ENCODE measurements around the gene CRB2.
"Not testable (repeated sequence)": the region's sequence is repeated elsewhere in the genome, so short reads cannot be mapped to it uniquely, and the experiment has no call there.

CRB2 gene

DNA sequence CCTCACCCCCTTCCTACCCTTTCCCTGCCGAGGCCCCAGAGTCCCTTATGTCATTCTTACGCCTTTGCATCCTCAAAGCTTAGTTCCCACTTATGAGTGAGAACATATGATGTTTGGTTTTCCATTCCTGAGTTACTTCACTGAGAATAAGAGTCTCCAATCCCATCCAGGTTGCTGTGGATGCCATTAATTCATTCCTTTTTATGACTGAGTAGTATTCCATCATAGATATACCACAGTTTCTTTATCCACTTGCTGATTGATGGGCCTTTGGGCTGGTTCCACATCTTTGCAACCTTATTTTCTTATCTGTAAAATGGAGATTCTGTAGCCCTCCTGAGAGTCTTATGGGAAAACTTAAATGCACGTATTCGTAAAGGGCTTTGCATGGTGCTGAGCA lies 36.8 kb downstream of the CRB2 start:
- no peak for DNase-seq
- H3K9me3 Mint-ChIP-seq = no peaks in the 10 kb centered on the region
- peaks cover 3% of the 10 kb centered on the region for H3K36me3 Mint-ChIP-seq (ENCODE audit: insufficient read depth)
- H3K4me1 Mint-ChIP-seq (ENCODE audit: low read depth in 2 of 2) = peaks cover 0 to 2% of the 10 kb centered on the region in 2 donors
- no peak overlapping the region for H3K4me3 Mint-ChIP-seq
- H3K27me3 Mint-ChIP-seq = no peaks in the 10 kb centered on the region
- no peak for ATAC-seq (replicated peaks)
- H3K27ac Mint-ChIP-seq = peak overlapping the region in 1 of 2 donors; percentile 72

GRCh38 chr9:123394291-123395235 lies 38.6 kb downstream of the CRB2 start:
- Mint-ChIP-seq H3K27me3 (no peaks in the 10 kb centered on the region), H3K4me3 (no peak overlapping the region), H3K27ac (no peak overlapping the region), H3K4me1 (ENCODE audit: low read depth in 2 of 2) (no peaks in the 10 kb centered on the region), H3K36me3 (ENCODE audit: insufficient read depth) (peaks cover 4% of the 10 kb centered on the region), H3K9me3 (no peaks in the 10 kb centered on the region)
- no peak for ATAC-seq (replicated peaks)
- DNase-seq = no peak

GRCh38 chr9:123395276-123395688 lies 39.3 kb downstream of the CRB2 start:
- Mint-ChIP-seq H3K36me3 (ENCODE audit: insufficient read depth) (peaks cover 7% of the 10 kb centered on the region), H3K9me3 (no peaks in the 10 kb centered on the region), H3K27ac (no peak overlapping the region), H3K27me3 (no peaks in the 10 kb centered on the region), H3K4me3 (no peak overlapping the region), H3K4me1 (ENCODE audit: low read depth in 2 of 2) (no peaks in the 10 kb centered on the region)
- no peak for DNase-seq
- no peak for ATAC-seq (replicated peaks)

GRCh38 chr9:123395689-123396511 lies 39.9 kb downstream of the CRB2 start:
- DNase-seq (no peak), ATAC-seq (replicated peaks) (no peak)
- H3K27ac Mint-ChIP-seq = no peak overlapping the region
- no peaks in the 10 kb centered on the region for H3K9me3 Mint-ChIP-seq
- no peaks in the 10 kb centered on the region for H3K27me3 Mint-ChIP-seq
- peaks cover 7% of the 10 kb centered on the region for H3K36me3 Mint-ChIP-seq (ENCODE audit: insufficient read depth)
- no peak overlapping the region for H3K4me3 Mint-ChIP-seq
- no peaks in the 10 kb centered on the region for H3K4me1 Mint-ChIP-seq (ENCODE audit: low read depth in 2 of 2)

- no peak for ATAC-seq (replicated peaks)
- H3K9me3 Mint-ChIP-seq = no peaks in the 10 kb centered on the region
- H3K27me3 Mint-ChIP-seq = no peaks in the 10 kb centered on the region
- no peaks in the 10 kb centered on the region for H3K4me1 Mint-ChIP-seq (ENCODE audit: low read depth in 2 of 2)
- H3K36me3 Mint-ChIP-seq (ENCODE audit: insufficient read depth) = peaks cover 10% of the 10 kb centered on the region
- no peak overlapping the region for H3K4me3 Mint-ChIP-seq
- H3K27ac Mint-ChIP-seq = no peak overlapping the region
- DNase-seq = no peak
Observed at GRCh38 chr9:123397975-123398374, 42.0 kb downstream of the CRB2 start.

- H3K4me1 Mint-ChIP-seq (ENCODE audit: low read depth in 2 of 2); H3K4me3 Mint-ChIP-seq; H3K9me3 Mint-ChIP-seq; H3K27ac Mint-ChIP-seq; ATAC-seq (replicated peaks); H3K27me3 Mint-ChIP-seq; DNase-seq: not testable (repeated sequence)
- H3K36me3 Mint-ChIP-seq (ENCODE audit: insufficient read depth) = peaks cover 10% of the 10 kb centered on the region
Observed at GRCh38 chr9:123398938-123399337, 42.9 kb downstream of the CRB2 start.

DNA sequence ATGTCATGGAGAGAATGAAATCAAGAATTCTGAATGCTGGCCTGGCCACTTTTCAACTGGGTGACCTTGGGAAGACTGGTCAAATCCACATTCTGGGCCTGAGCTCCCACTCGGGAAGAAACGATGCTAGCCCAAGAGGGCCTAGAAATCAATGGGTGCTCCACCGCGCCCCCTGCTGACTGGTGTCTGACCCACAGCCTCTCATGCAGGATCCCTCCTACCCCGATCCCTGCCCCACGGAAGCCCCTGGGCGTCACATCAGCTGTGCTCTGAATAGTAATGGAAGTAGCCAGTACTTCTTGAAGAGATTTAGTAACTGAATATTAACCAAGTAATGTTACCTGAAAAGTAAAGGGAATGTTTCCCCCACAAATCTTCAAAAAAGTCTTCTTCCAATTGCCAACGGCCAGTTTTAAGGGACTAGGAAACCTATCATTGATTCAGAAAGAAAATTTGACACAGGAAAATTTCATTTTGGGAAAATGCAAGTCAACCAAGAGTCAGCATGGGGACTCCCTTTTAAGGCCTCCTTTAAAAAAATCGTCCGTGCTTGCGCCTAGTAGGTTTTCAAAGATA lies 43.9 kb downstream of the CRB2 start:
- no peak for ATAC-seq (replicated peaks)
- Mint-ChIP-seq H3K4me1 (ENCODE audit: low read depth in 2 of 2) (no peaks in the 10 kb centered on the region), H3K4me3 (no peak overlapping the region), H3K27me3 (no peaks in the 10 kb centered on the region), H3K27ac (no peak overlapping the region), H3K9me3 (no peaks in the 10 kb centered on the region), H3K36me3 (ENCODE audit: insufficient read depth) (peaks cover 7% of the 10 kb centered on the region)
- DNase-seq = no peak

- no peak overlapping the region for H3K27ac Mint-ChIP-seq
- DNase-seq = no peak
- H3K4me1 Mint-ChIP-seq (ENCODE audit: low read depth in 2 of 2) = no peaks in the 10 kb centered on the region
- no peak for ATAC-seq (replicated peaks)
- H3K4me3 Mint-ChIP-seq = no peak overlapping the region
- no peaks in the 10 kb centered on the region for H3K27me3 Mint-ChIP-seq
- no peaks in the 10 kb centered on the region for H3K9me3 Mint-ChIP-seq
- peaks cover 7% of the 10 kb centered on the region for H3K36me3 Mint-ChIP-seq (ENCODE audit: insufficient read depth)
Observed at GRCh38 chr9:123400926-123401503, 45.0 kb downstream of the CRB2 start.

GRCh38 chr9:123401879-123402513 lies 46.0 kb downstream of the CRB2 start:
- no peak for ATAC-seq (replicated peaks)
- H3K27me3 Mint-ChIP-seq = no peaks in the 10 kb centered on the region
- no peaks in the 10 kb centered on the region for H3K9me3 Mint-ChIP-seq
- H3K27ac Mint-ChIP-seq = no peak overlapping the region
- no peak for DNase-seq
- H3K4me1 Mint-ChIP-seq (ENCODE audit: low read depth in 2 of 2) = peaks cover 0 to 2% of the 10 kb centered on the region in 2 donors
- no peak overlapping the region for H3K4me3 Mint-ChIP-seq
- H3K36me3 Mint-ChIP-seq (ENCODE audit: insufficient read depth) = peaks cover 7% of the 10 kb centered on the region

- no peak for ATAC-seq (replicated peaks)
- Mint-ChIP-seq H3K4me3 (no peak overlapping the region), H3K4me1 (ENCODE audit: low read depth in 2 of 2) (peaks cover 0 to 5% of the 10 kb centered on the region in 2 donors), H3K9me3 (no peaks in the 10 kb centered on the region), H3K27ac (no peak overlapping the region), H3K36me3 (ENCODE audit: insufficient read depth) (peaks cover 7% of the 10 kb centered on the region), H3K27me3 (no peaks in the 10 kb centered on the region)
- no peak for DNase-seq
Observed at GRCh38 chr9:123402981-123403509, 47.0 kb downstream of the CRB2 start.

- no peak for ATAC-seq (replicated peaks)
- Mint-ChIP-seq H3K9me3 (no peaks in the 10 kb centered on the region), H3K27ac (peak overlapping the region in 1 of 2 donors; percentile 0), H3K27me3 (no peaks in the 10 kb centered on the region), H3K4me1 (ENCODE audit: low read depth in 2 of 2) (peaks cover 0 to 5% of the 10 kb centered on the region in 2 donors), H3K36me3 (ENCODE audit: insufficient read depth) (peaks cover 3% of the 10 kb centered on the region), H3K4me3 (no peak overlapping the region)
- no peak for DNase-seq
Observed at GRCh38 chr9:123406016-123406415, 50.0 kb downstream of the CRB2 start.

DNA sequence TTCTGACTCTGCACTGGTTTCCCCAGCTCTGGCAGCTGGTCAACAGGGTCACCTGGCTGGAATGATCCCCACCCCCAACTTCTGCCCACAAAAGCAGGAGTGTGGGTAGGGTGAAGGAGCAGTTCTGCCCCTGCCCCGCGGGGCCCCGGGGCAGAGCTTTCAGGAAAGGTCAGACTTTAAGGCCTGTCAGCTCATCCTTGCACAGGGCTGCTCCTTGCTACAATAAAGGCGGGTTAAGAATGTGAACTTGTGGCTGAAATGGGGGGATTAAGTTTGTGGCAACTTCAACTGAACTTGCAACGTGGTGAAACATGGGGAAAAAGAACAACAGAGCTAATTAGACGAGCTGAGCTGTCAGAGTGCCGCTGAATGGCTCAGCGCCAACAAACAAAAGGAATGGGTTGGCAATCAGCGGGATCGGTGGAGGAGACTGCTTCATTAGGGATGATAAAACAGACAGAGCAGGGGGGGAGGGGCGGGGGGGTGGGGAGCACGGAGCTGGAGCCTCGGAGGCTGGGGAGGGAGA lies 50.8 kb downstream of the CRB2 start:
- H3K9me3 Mint-ChIP-seq = no peaks in the 10 kb centered on the region
- no peaks in the 10 kb centered on the region for H3K27me3 Mint-ChIP-seq
- no peak overlapping the region for H3K4me3 Mint-ChIP-seq
- peaks cover 3% of the 10 kb centered on the region for H3K36me3 Mint-ChIP-seq (ENCODE audit: insufficient read depth)
- peaks cover 0 to 5% of the 10 kb centered on the region in 2 donors for H3K4me1 Mint-ChIP-seq (ENCODE audit: low read depth in 2 of 2)
- peak overlapping the region in 1 of 2 donors; percentile 0 for H3K27ac Mint-ChIP-seq
- DNase-seq = no peak
- ATAC-seq (replicated peaks) = no peak
